HepG2 (cell line): ENCODE data around the gene GAL3ST1. TPM values are rescaled to one million over a fixed set of nuclear protein-coding genes. Genes with fewer than 3 reads are reported as not detected.

Experiments
- ATAC-seq: fragments of 200-7000 bp; cut with Tn5 transposase; 3 replicates; pipeline ENCODE4 v1.9.1; 2020; ENCODE audit warnings: mild to moderate bottlenecking, moderate library complexity
- BruUV-seq: library from RNA; stranded (reverse); fragments of 400-500 nt; replicated peaks from 2 replicates; lab custom pipeline; 2021; lab: Mats Ljungman, UMichigan
- CTCF ChIA-PET: fragments of 300-600 bp; formaldehyde crosslinking; extraction: SDS; loops from one replicate; lab custom pipeline; 2021; ENCODE audit warnings: low total read pairs, inconsistent platforms, low intra/inter-chr PET ratio; lab: Yijun Ruan, JAX
- POLR2A ChIA-PET: fragments of 350-600 bp; sonication (Branson Sonifier 250); formaldehyde crosslinking; loops from one replicate; lab custom pipeline; 2020; ENCODE audit warnings: antibody characterized with exemption, inconsistent platforms; lab: Yijun Ruan, JAX
- DNase-seq: peaks from one replicate; pipeline ENCODE4 v3.0.0-alpha.2; 2015; ENCODE audit warnings: low spot score
- FAIRE-seq: peaks from 3 replicates; lab custom pipeline; 2011; peaks lifted over from hg19 to GRCh38; lab: Jason Lieb, UNC
- H2AFZ ChIP-seq: one replicate; pipeline ENCODE4 v1.6.1; 2011; ENCODE audit warnings: low read length, inconsistent platforms
- H3K27ac ChIP-seq: fragments of 300-600 bp; 3 replicates; pipeline ENCODE4 v1.8.0; 2011; ENCODE audit warnings: mixed run types, mild to moderate bottlenecking, mixed read lengths, low read length, inconsistent platforms; ENCODE audit not compliant: insufficient read depth; ENCODE audit errors: extremely low read length
- H3K27me3 ChIP-seq, 2 experiments: fragments of 200-600 bp in 1 of 2; 2 replicates in 1 of 2; 3 replicates in 1 of 2; pipeline versions ENCODE4 v1.6.0 to v1.8.0; 2011; ENCODE audit warnings: low read length in 2 of 2, mild to moderate bottlenecking in 2 of 2, moderate library complexity in 2 of 2, inconsistent platforms in 1 of 2; ENCODE audit not compliant: insufficient read depth in 2 of 2, control insufficient read depth in 1 of 2
- H3K36me3 ChIP-seq, 2 experiments: fragments of 200-600 bp in 1 of 2; replicated peaks in 1 of 2; 2 replicates in 1 of 2; 3 replicates in 1 of 2; pipeline versions ENCODE4 v1.5.1 to v1.8.0; 2011; ENCODE audit warnings: low read length in 2 of 2, inconsistent platforms in 1 of 2; ENCODE audit not compliant: insufficient read depth in 2 of 2, control insufficient read depth in 1 of 2
- H3K4me1 ChIP-seq: 2 replicates; pipeline ENCODE4 v1.5.1; 2012; ENCODE audit warnings: low read length, inconsistent platforms; ENCODE audit not compliant: insufficient read depth
- H3K4me2 ChIP-seq: 2 replicates; pipeline ENCODE4 v1.6.0; 2011; ENCODE audit warnings: low read depth, low read length, inconsistent platforms
- H3K4me3 ChIP-seq, 3 experiments: fragments of 200-600 bp in 1 of 3; sonication (generic), shearing (Covaris generic) in 1 of 3; replicated peaks in 1 of 3; 2 replicates each; pipeline ENCODE4 v1.5.1; 2011 to 2016; ENCODE audit warnings: low read length in 3 of 3, inconsistent platforms in 2 of 3, low read depth in 2 of 3, mild to moderate bottlenecking in 2 of 3, control low read depth in 1 of 3, mixed read lengths in 1 of 3; ENCODE audit not compliant: insufficient read depth in 1 of 3
- H3K79me2 ChIP-seq: one replicate; pipeline ENCODE4 v1.6.1; 2011; ENCODE audit warnings: low read length, inconsistent platforms; ENCODE audit not compliant: insufficient read depth
- H3K9ac ChIP-seq: 2 replicates; pipeline ENCODE4 v1.6.0; 2011; ENCODE audit warnings: mild to moderate bottlenecking, low read depth, low read length, inconsistent platforms; ENCODE audit not compliant: insufficient read depth
- H3K9me3 ChIP-seq: 2 replicates; pipeline ENCODE4 v1.5.1; 2012; ENCODE audit warnings: mild to moderate bottlenecking, low read length
- H4K20me1 ChIP-seq: 2 replicates; pipeline ENCODE4 v1.6.0; 2011; ENCODE audit warnings: inconsistent platforms, mild to moderate bottlenecking, low read length, moderate library complexity; ENCODE audit not compliant: insufficient read depth
- ATF1 ChIP-seq: IDR thresholded peaks from 2 replicates; pipeline ENCODE4 v1.6.1; 2016; ENCODE audit warnings: mild to moderate bottlenecking, control low read depth
- IRF2 ChIP-seq: IDR thresholded peaks from 2 replicates; pipeline ENCODE4 v1.6.1; 2018; ENCODE audit warnings: missing genetic modification reagents, missing compliant biosample characterization
- MAFG ChIP-seq: sonication (generic); formaldehyde crosslinking; IDR thresholded peaks from 2 replicates; pipeline ENCODE4 v1.5.1; 2020; ENCODE audit warnings: mild to moderate bottlenecking, missing genetic modification reagents
- RCOR2 ChIP-seq: IDR thresholded peaks from 2 replicates; pipeline ENCODE4 v1.6.1; 2016; ENCODE audit warnings: missing biosample characterization, missing genetic modification reagents
- SAFB2 ChIP-seq: sonication (generic); formaldehyde crosslinking; IDR thresholded peaks from 2 replicates; pipeline ENCODE4 v1.5.1; 2020; ENCODE audit warnings: missing genetic modification reagents, low read depth, mild to moderate bottlenecking, borderline replicate concordance
- ZBTB46 ChIP-seq: sonication (generic); formaldehyde crosslinking; IDR thresholded peaks from 2 replicates; pipeline ENCODE4 v1.4.0; 2020; ENCODE audit warnings: mild to moderate bottlenecking, missing genetic modification reagents, borderline replicate concordance
- ZNF691 ChIP-seq: sonication (generic); formaldehyde crosslinking; IDR thresholded peaks from 2 replicates; pipeline ENCODE4 v1.4.0; 2020; ENCODE audit warnings: missing genetic modification reagents, low read depth, mild to moderate bottlenecking, borderline replicate concordance
- ZNF7 ChIP-seq: IDR thresholded peaks from 2 replicates; pipeline ENCODE4 v1.6.1; 2016; ENCODE audit warnings: missing biosample characterization, missing genetic modification reagents
- WGBS: methylation state at CpG from one replicate; pipeline ENCODE4 v1.1.6; 2017; ENCODE audit warnings: low lambda C conversion rate; 5-methylcytosine and 5-hydroxymethylcytosine counted together
- in situ Hi-C: cut with HindIII; loops from 2 replicates; pipeline ENCODE4 v1.10.0; 2017; ENCODE audit warnings: low pct_unique_long_range_greater_than_20kb; ENCODE audit not compliant: extremely low pct_ligation_motif_present
- intact Hi-C: fragments of 100-400 bp; cut with micrococcal nuclease; formaldehyde crosslinking; loops from one replicate; pipeline ENCODE4 v1.10.0; 2022; ENCODE audit not compliant: unreplicated experiment
- polyA plus RNA-seq, 8 experiments: library from polyadenylated mRNA; depleted of rRNA in 3 of 8; stranded (reverse) in 7 of 8; unstranded in 1 of 8; fragments of >200 nt; fragmentation: Illumina TruSeq in 4 of 8; extraction: Trizol in 4 of 8; gene quantifications; 2 replicates each; pipeline versions ENCODE4 v1.2.1 to v1.2.3, GENCODE V29; 2011 to 2016; ENCODE audit warnings: low read depth in 4 of 8, missing spikeins in 1 of 8, mixed read lengths in 1 of 8; ENCODE audit not compliant: insufficient read depth in 1 of 8
- total RNA-seq, 5 experiments: library from RNA; depleted of rRNA; stranded (reverse); fragments of >200 nt; fragmentation: Illumina TruSeq; extraction: Trizol; gene quantifications; 2 replicates each; pipeline ENCODE4 v1.2.3, GENCODE V29; 2016; ENCODE audit warnings: low read depth in 1 of 5
- TF ChIP-seq, protein P1 (sequence below): sonication (generic); formaldehyde crosslinking; IDR thresholded peaks from 2 replicates; pipeline ENCODE4 v1.5.1; 2020; ENCODE audit warnings: mild to moderate bottlenecking, missing genetic modification reagents, moderate library complexity

The GAL3ST1 gene
- total and polyA plus RNA-seq, 2 of the 13 experiments (the other 11 are each of a cell fraction or from before 2014, with no cell fraction given) = 4.4 to 14.7 TPM

DNA sequence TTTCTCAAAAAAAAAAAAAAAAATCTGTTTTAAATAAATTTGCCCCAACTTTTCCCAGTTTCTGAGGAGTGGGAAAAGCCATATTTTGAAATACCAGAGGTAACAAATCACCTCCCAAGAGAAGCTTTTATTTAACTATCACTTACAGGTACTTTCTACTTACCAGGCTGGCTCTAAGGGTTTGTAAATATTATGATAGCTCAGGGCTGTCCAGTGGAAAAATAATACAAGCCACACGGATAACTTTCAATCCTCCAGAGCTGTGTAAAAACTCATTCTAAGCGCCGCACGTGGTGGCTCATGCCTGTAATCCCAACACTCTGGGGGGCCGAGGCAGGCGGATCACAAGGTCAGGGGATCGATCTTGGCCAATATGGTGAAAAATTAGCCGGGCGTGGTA, 63.4 kb downstream of the GAL3ST1 start:
- Histone ChIP-seq H3K79me2 (no peaks in the 10 kb centered on the region), H4K20me1 (no peaks in the 10 kb centered on the region), H3K4me2 (no peak overlapping the region), H3K36me3 (no peaks in the 10 kb centered on the region), H3K4me3 (no peak overlapping the region), H3K4me1 (peaks cover 43% of the 10 kb centered on the region)
- POLR2A ChIA-PET = no interaction called here
- WGBS = 77% methylated on average over 9 of the region's 9 CpGs
- DNase-seq = no peak
- no peak for ATAC-seq
- intact Hi-C loops = no loop called here
- TF ChIP-seq ZNF691 (no peak), ATF1 (CRISPR knock-in tag) (no peak), RCOR2 (no peak), MAFG (CRISPR knock-in tag) (no peak), SAFB2 (no peak), ZNF7 (no peak), ZBTB46 (no peak), IRF2 (CRISPR knock-in tag) (no peak)
- TF ChIP-seq, protein P1, sequence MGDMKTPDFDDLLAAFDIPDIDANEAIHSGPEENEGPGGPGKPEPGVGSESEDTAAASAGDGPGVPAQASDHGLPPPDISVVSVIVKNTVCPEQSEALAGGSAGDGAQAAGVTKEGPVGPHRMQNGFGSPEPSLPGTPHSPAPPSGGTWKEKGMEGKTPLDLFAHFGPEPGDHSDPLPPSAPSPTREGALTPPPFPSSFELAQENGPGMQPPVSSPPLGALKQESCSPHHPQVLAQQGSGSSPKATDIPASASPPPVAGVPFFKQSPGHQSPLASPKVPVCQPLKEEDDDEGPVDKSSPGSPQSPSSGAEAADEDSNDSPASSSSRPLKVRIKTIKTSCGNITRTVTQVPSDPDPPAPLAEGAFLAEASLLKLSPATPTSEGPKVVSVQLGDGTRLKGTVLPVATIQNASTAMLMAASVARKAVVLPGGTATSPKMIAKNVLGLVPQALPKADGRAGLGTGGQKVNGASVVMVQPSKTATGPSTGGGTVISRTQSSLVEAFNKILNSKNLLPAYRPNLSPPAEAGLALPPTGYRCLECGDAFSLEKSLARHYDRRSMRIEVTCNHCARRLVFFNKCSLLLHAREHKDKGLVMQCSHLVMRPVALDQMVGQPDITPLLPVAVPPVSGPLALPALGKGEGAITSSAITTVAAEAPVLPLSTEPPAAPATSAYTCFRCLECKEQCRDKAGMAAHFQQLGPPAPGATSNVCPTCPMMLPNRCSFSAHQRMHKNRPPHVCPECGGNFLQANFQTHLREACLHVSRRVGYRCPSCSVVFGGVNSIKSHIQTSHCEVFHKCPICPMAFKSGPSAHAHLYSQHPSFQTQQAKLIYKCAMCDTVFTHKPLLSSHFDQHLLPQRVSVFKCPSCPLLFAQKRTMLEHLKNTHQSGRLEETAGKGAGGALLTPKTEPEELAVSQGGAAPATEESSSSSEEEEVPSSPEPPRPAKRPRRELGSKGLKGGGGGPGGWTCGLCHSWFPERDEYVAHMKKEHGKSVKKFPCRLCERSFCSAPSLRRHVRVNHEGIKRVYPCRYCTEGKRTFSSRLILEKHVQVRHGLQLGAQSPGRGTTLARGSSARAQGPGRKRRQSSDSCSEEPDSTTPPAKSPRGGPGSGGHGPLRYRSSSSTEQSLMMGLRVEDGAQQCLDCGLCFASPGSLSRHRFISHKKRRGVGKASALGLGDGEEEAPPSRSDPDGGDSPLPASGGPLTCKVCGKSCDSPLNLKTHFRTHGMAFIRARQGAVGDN = no peak
- TF ChIP-seq, all 625 proteins: peak for 0
- in situ Hi-C loops = no loop called here
- Histone ChIP-seq H3K27me3 (0 out of 5 replicates have a peak, but pooled peaks cover 1 to 4% of the 10 kb centered on the region in 2 experiments), H3K27ac (no peak overlapping the region), H3K9me3 (no peaks in the 10 kb centered on the region), H3K9ac (no peak overlapping the region), H2AFZ (no peak overlapping the region)
- CTCF ChIA-PET = no interaction called here
- BruUV-seq = no TSS peak
- FAIRE-seq = no peak
